Panc1 (cell line): ENCODE measurements around the gene UTP14A.

Experiments used
- POLR2AphosphoS5 ChIP-seq: IDR thresholded peaks from 2 replicates; pipeline ENCODE4 v1.6.1; 2012; ENCODE audit warnings: mild to moderate bottlenecking, low read depth, low read length, moderate library complexity
- SIN3A ChIP-seq: IDR thresholded peaks from 2 replicates; pipeline ENCODE4 v1.6.1; 2012; ENCODE audit warnings: low read depth, mild to moderate bottlenecking, low read length, moderate library complexity, borderline replicate concordance; ENCODE audit not compliant: insufficient read depth
- TCF7L2 ChIP-seq: IDR thresholded peaks from 2 replicates; pipeline ENCODE4 v1.6.1; 2011; ENCODE audit warnings: mild to moderate bottlenecking, low read depth, low read length, inconsistent platforms
- TF ChIP-seq, protein P1 (sequence below): fragments of 450-650 bp; IDR thresholded peaks from 2 replicates; pipeline ENCODE4 v1.5.1; 2017; ENCODE audit warnings: mild to moderate bottlenecking
- TF ChIP-seq, protein P2 (sequence below), 2 experiments: IDR thresholded peaks; 2 replicates each; pipeline ENCODE4 v1.6.1; 2011 to 2012; ENCODE audit warnings: low read depth in 2 of 2, control low read depth in 1 of 2, low read length in 1 of 2, mild to moderate bottlenecking in 1 of 2, moderate library complexity in 1 of 2; ENCODE audit not compliant: insufficient read depth in 1 of 2

DNA sequence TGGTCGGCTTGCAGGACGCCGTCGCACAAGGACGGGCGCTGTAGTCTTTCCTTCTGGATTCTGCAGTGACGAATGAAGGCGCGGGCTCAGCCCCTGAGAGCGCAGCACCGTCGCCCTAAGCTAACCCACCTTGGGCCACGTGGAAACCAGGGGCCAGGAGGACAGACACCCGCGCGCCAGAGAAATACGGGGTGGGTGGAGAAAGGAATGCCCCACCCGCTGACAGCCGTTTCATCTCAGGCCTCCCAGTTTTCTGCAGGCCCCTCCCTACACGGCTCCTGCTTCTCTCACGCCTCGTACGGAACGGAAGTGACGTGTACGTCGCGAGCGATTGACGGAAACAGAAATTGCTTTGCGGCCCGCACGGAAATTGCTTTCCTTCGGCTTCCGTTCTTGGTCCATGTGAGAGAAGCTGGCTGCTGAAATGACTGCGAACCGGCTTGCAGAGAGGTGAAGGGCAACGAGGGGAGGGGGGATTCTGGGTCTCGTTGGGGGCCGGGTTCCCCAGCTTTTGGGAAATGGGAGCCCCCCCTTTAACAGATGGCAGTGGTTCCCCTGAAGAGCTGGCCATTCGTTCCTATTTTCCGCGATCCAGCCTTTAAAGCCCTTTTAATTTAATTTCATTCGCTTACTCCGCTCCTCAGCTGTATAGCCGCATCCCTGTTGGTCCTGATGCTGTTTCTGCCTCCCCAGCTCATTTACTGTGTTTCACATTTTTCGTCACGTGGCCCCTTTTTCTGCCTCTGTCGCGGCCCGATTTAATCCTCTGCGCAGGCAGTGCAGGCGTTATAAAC, at the start of gene UTP14A:
- TF ChIP-seq, protein P1, sequence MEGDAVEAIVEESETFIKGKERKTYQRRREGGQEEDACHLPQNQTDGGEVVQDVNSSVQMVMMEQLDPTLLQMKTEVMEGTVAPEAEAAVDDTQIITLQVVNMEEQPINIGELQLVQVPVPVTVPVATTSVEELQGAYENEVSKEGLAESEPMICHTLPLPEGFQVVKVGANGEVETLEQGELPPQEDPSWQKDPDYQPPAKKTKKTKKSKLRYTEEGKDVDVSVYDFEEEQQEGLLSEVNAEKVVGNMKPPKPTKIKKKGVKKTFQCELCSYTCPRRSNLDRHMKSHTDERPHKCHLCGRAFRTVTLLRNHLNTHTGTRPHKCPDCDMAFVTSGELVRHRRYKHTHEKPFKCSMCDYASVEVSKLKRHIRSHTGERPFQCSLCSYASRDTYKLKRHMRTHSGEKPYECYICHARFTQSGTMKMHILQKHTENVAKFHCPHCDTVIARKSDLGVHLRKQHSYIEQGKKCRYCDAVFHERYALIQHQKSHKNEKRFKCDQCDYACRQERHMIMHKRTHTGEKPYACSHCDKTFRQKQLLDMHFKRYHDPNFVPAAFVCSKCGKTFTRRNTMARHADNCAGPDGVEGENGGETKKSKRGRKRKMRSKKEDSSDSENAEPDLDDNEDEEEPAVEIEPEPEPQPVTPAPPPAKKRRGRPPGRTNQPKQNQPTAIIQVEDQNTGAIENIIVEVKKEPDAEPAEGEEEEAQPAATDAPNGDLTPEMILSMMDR, result no peak
- TF ChIP-seq POLR2AphosphoS5, result peak; percentile 96
- 0 out of 2 replicates have a peak, but pooled peaks have one; percentile 63 for TF ChIP-seq SIN3A
- TF ChIP-seq, protein P2, sequence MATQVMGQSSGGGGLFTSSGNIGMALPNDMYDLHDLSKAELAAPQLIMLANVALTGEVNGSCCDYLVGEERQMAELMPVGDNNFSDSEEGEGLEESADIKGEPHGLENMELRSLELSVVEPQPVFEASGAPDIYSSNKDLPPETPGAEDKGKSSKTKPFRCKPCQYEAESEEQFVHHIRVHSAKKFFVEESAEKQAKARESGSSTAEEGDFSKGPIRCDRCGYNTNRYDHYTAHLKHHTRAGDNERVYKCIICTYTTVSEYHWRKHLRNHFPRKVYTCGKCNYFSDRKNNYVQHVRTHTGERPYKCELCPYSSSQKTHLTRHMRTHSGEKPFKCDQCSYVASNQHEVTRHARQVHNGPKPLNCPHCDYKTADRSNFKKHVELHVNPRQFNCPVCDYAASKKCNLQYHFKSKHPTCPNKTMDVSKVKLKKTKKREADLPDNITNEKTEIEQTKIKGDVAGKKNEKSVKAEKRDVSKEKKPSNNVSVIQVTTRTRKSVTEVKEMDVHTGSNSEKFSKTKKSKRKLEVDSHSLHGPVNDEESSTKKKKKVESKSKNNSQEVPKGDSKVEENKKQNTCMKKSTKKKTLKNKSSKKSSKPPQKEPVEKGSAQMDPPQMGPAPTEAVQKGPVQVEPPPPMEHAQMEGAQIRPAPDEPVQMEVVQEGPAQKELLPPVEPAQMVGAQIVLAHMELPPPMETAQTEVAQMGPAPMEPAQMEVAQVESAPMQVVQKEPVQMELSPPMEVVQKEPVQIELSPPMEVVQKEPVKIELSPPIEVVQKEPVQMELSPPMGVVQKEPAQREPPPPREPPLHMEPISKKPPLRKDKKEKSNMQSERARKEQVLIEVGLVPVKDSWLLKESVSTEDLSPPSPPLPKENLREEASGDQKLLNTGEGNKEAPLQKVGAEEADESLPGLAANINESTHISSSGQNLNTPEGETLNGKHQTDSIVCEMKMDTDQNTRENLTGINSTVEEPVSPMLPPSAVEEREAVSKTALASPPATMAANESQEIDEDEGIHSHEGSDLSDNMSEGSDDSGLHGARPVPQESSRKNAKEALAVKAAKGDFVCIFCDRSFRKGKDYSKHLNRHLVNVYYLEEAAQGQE (IDR thresholded peaks at IDR 0.05; ENCODE audit: insufficient read depth in 1 of 2, low read depth in 2 of 2, low read length in 1 of 2), result no peak
- TF ChIP-seq TCF7L2, result peak; percentile 90
